Caco-2 (cell line): ENCODE data around the gene SYAP1. TPM values are rescaled to one million over a fixed set of nuclear protein-coding genes. Genes with fewer than 3 reads are reported as not detected.

Experiments
- BruUV-seq: library from RNA; stranded (reverse); fragments of 400-500 nt; replicated peaks from 2 replicates; lab custom pipeline; 2021; lab: Mats Ljungman, UMichigan
- CTCF ChIA-PET: fragments of 300-600 bp; sonication (Branson Sonifier 250); formaldehyde crosslinking; loops from one replicate; lab custom pipeline; 2022; ENCODE audit warnings: antibody characterized with exemption; lab: Charles Lee
- POLR2A ChIA-PET: fragments of 300-600 bp; sonication (Branson Sonifier 250); formaldehyde crosslinking; loops from one replicate; lab custom pipeline; 2022; ENCODE audit warnings: antibody characterized with exemption; lab: Charles Lee
- DNase-seq, 2 experiments: peaks; one replicate each; pipeline versions ENCODE4 v3.0.0 to v3.0.0-alpha.2; 2020 to 2022
- H3K27me3 ChIP-seq: replicated peaks from 2 replicates; pipeline ENCODE4 v1.6.0; 2011; ENCODE audit warnings: low read length; ENCODE audit not compliant: control insufficient read depth, insufficient read depth
- H3K36me3 ChIP-seq: 2 replicates; pipeline ENCODE4 v1.5.1; 2011; ENCODE audit warnings: low read length; ENCODE audit not compliant: control insufficient read depth, insufficient read depth
- H3K4me1 ChIP-seq: fragments of 250-450 bp; sonication (Bioruptor Pico); 2 replicates; pipeline ENCODE4 v1.5.1; 2020; ENCODE audit warnings: mild to moderate bottlenecking
- H3K4me3 ChIP-seq: 2 replicates; pipeline ENCODE4 v1.5.1; 2011; ENCODE audit warnings: low read depth, mild to moderate bottlenecking, control low read depth, low read length
- H3K9me3 ChIP-seq: fragments of 250-450 bp; sonication (Bioruptor Pico); 2 replicates; pipeline ENCODE4 v1.5.1; 2020; ENCODE audit warnings: mild to moderate bottlenecking, moderate library complexity
- H3K27ac Mint-ChIP-seq: one replicate; pipeline ENCODE4 v1.8.0; 2022; ENCODE audit warnings: mixed read lengths; ENCODE audit not compliant: unreplicated experiment
- H3K27me3 Mint-ChIP-seq: one replicate; pipeline ENCODE4 v1.8.0; 2022; ENCODE audit warnings: mixed read lengths; ENCODE audit not compliant: insufficient read depth, unreplicated experiment
- H3K36me3 Mint-ChIP-seq: one replicate; pipeline ENCODE4 v1.8.0; 2022; ENCODE audit warnings: mild to moderate bottlenecking, mixed read lengths; ENCODE audit not compliant: insufficient read depth, unreplicated experiment
- H3K4me1 Mint-ChIP-seq: one replicate; pipeline ENCODE4 v1.8.0; 2022; ENCODE audit warnings: low read depth, mixed read lengths; ENCODE audit not compliant: unreplicated experiment
- H3K4me3 Mint-ChIP-seq: one replicate; pipeline ENCODE4 v1.8.0; 2022; ENCODE audit warnings: mild to moderate bottlenecking, moderate library complexity, mixed read lengths; ENCODE audit not compliant: unreplicated experiment
- H3K9me3 Mint-ChIP-seq: one replicate; pipeline ENCODE4 v1.8.0; 2022; ENCODE audit warnings: mixed read lengths; ENCODE audit not compliant: unreplicated experiment
- CTCF ChIP-seq, 2 experiments: fragments of 200-600 bp in 1 of 2; IDR thresholded peaks; 1 replicate in 1 of 2; 2 replicates in 1 of 2; pipeline versions ENCODE4 v1.5.1 to v1.8.0; 2011 to 2022; ENCODE audit warnings: antibody characterized with exemption in 1 of 2, control low read depth in 1 of 2, inconsistent platforms in 1 of 2, low read depth in 1 of 2, low read length in 1 of 2, mild to moderate bottlenecking in 1 of 2, moderate library complexity in 1 of 2; ENCODE audit not compliant: insufficient read depth in 1 of 2, severe bottlenecking in 1 of 2, unreplicated experiment in 1 of 2
- intact Hi-C: fragments of 100-400 bp; cut with micrococcal nuclease; formaldehyde crosslinking; loops from one replicate; pipeline ENCODE4 v1.10.0; 2022; ENCODE audit not compliant: unreplicated experiment
- total RNA-seq: library from RNA; stranded (reverse); gene quantifications from 2 replicates; pipeline ENCODE4 v1.2.3, GENCODE V29; 2022

SYAP1 gene
- total RNA-seq, 1 experiment from 2014 or later: 32.8 TPM

DNA sequence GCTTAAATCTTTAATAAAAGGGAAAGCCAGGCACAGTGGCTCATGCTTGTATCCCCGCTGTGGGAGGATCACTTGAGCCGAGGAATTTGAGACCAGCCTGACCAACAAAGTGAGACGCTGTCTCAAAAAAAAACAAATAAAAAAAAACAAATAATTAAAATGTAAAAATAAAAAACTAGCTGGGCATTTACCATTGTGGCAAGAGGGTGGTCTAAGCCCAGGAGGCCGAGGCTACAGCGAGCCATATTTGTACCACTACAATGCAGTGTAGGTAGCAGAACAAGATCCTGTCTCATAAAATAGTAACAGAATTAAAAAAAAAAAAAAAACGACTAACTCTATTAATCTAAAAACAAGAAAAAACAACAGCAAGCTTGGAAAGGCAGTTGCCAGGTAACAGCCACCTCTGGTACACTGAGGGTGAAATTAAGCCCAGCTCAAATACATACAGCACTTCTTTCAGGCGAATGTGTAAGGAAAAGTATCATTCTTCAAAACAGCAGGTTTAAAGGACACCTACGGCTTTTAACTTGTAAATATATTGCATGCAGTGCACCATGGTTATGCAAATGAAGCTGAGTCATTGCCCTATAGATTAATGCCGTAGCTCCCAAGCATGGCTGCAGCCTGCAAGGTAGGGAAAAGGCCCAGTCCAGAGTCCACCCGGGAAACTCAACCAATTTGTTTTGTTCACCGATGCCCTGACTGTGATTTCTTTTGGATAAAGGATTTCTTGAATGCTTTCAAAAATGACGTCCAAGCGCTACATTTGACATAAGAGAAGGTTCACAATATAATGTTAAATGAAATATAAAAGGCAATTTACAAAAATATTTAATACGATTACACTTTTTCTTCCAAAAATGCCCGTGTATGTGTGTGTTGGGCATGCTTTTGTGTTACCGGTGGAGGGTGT lies 52.3 kb downstream of the SYAP1 start:
- peaks cover 12% of the 10 kb centered on the region for H3K36me3 Mint-ChIP-seq
- H3K4me3 Mint-ChIP-seq: peak overlapping the region; percentile 60
- TF ChIP-seq CTCF (IDR thresholded peaks at IDR 0.05; ENCODE audit: insufficient read depth in 1 of 2, low read depth in 1 of 2, low read length in 1 of 2, severe bottlenecking in 1 of 2, unreplicated experiment in 1 of 2): no peak
- H3K4me1 Mint-ChIP-seq: no peaks in the 10 kb centered on the region
- Histone ChIP-seq H3K4me3 (no peak overlapping the region; the same call in 1 of the 2 replicates), H3K9me3 (no peaks in the 10 kb centered on the region), H3K4me1 (0 out of 2 replicates have a peak, but pooled peaks cover 7% of the 10 kb centered on the region), H3K27me3 (no peaks in the 10 kb centered on the region), H3K36me3 (no peaks in the 10 kb centered on the region)
- H3K9me3 Mint-ChIP-seq: no peaks in the 10 kb centered on the region
- ChIA-PET CTCF (no interaction called here), POLR2A (interaction anchor here (0.5 to 2.2 kb wide), 6 partner anchors 14 to 1067 kb away, joined by 3 to 32 read pairs (median 6); partner anchors contain the start of genes SYAP1 and TXLNG)
- intact Hi-C loops: loop anchor here (2.0 kb wide), 1 partner anchor 15 kb away; the partner anchor contains the start of gene TXLNG
- peak; percentile 72 to 82 for DNase-seq
- H3K27me3 Mint-ChIP-seq: no peaks in the 10 kb centered on the region
- TSS peak; percentile 100 for BruUV-seq
- peak overlapping the region; percentile 98 for H3K27ac Mint-ChIP-seq

- peak; percentile 45 to 57 for DNase-seq
- Mint-ChIP-seq H3K27me3 (no peaks in the 10 kb centered on the region), H3K36me3 (peaks cover 12% of the 10 kb centered on the region), H3K4me3 (peak overlapping the region; percentile 60), H3K27ac (peak overlapping the region; percentile 98), H3K9me3 (no peaks in the 10 kb centered on the region), H3K4me1 (no peaks in the 10 kb centered on the region)
- ChIA-PET POLR2A (interaction anchor here (0.6 to 2.2 kb wide), 4 partner anchors 13 to 53 kb away, joined by 3 to 32 read pairs (median 12); partner anchors contain the start of genes SYAP1 and TXLNG), CTCF (no interaction called here)
- Histone ChIP-seq H3K4me1 (0 out of 2 replicates have a peak, but pooled peaks cover 7% of the 10 kb centered on the region), H3K9me3 (no peaks in the 10 kb centered on the region), H3K36me3 (no peaks in the 10 kb centered on the region), H3K4me3 (no peak overlapping the region; the same call in 1 of the 2 replicates), H3K27me3 (no peaks in the 10 kb centered on the region)
- TF ChIP-seq CTCF (IDR thresholded peaks at IDR 0.05; ENCODE audit: insufficient read depth in 1 of 2, low read depth in 1 of 2, low read length in 1 of 2, severe bottlenecking in 1 of 2, unreplicated experiment in 1 of 2): no peak
- intact Hi-C loops: loop anchor here (2.0 kb wide), 1 partner anchor 14 kb away; the partner anchor contains the start of gene TXLNG
- BruUV-seq: no TSS peak
Measured at GRCh38 chrX:16772460-16772859, 53.0 kb downstream of the SYAP1 start.

GRCh38 chrX:16774746-16775145 lies 55.3 kb downstream of the SYAP1 start:
- CTCF ChIA-PET: no interaction called here

More at GRCh38 chrX:16774746-16775145, 55.3 kb downstream of the SYAP1 start:
- no peaks in the 10 kb centered on the region for H3K9me3 ChIP-seq
- no peaks in the 10 kb centered on the region for H3K36me3 ChIP-seq
- no TSS peak for BruUV-seq
- H3K27ac Mint-ChIP-seq: no peak overlapping the region
- POLR2A ChIA-PET: no interaction called here
- DNase-seq: no peak
- no peaks in the 10 kb centered on the region for H3K9me3 Mint-ChIP-seq
- H3K4me3 ChIP-seq: no peak overlapping the region
- no peaks in the 10 kb centered on the region for H3K27me3 Mint-ChIP-seq
- no peak overlapping the region for H3K4me3 Mint-ChIP-seq
- no peaks in the 10 kb centered on the region for H3K4me1 Mint-ChIP-seq
- no peak for TF ChIP-seq CTCF (IDR thresholded peaks at IDR 0.05; ENCODE audit: insufficient read depth in 1 of 2, low read depth in 1 of 2, low read length in 1 of 2, severe bottlenecking in 1 of 2, unreplicated experiment in 1 of 2)
- H3K4me1 ChIP-seq: 0 out of 2 replicates have a peak, but pooled peaks cover 7% of the 10 kb centered on the region
- intact Hi-C loops: no loop called here
- H3K36me3 Mint-ChIP-seq: peaks cover 12% of the 10 kb centered on the region
- H3K27me3 ChIP-seq: no peaks in the 10 kb centered on the region
